IMR-90 (cell line): ENCODE results near the gene ST6GALNAC3. TPM values are rescaled to one million over a fixed set of nuclear protein-coding genes. Genes with fewer than 3 reads are reported as not detected.

Source experiments
- ATAC-seq: fragments of 200-7000 bp; cut with Tn5 transposase; 2 replicates; pipeline ENCODE4 v1.9.1; 2020; ENCODE audit warnings: low read depth, mild to moderate bottlenecking, moderate library complexity
- BruUV-seq: library from RNA; stranded (reverse); fragments of 400-500 nt; replicated peaks from 2 replicates; lab custom pipeline; 2021; lab: Mats Ljungman, UMichigan
- CTCF ChIA-PET: fragments of 300-600 bp; formaldehyde crosslinking; extraction: SDS; loops from one replicate; lab custom pipeline; 2021; ENCODE audit warnings: antibody characterized with exemption; lab: Yijun Ruan, JAX
- POLR2A ChIA-PET: fragments of 300-600 bp; sonication (Branson Sonifier 250); formaldehyde crosslinking; loops from one replicate; lab custom pipeline; 2022; ENCODE audit warnings: antibody characterized with exemption; ENCODE audit not compliant: unreplicated experiment; lab: Charles Lee
- DNase-seq: peaks from one replicate; pipeline ENCODE4 v3.0.0; 2013
- H2AFZ ChIP-seq: replicated peaks from 2 replicates; pipeline ENCODE3; 2013; ENCODE audit warnings: low read length, mild to moderate bottlenecking; ENCODE audit not compliant: poor library complexity
- H2AK5ac ChIP-seq: 2 replicates; pipeline ENCODE4 v1.6.1; 2013; ENCODE audit warnings: low read depth, low read length, inconsistent platforms
- H2AK9ac ChIP-seq: replicated peaks from 2 replicates; pipeline ENCODE3; 2013; ENCODE audit warnings: mild to moderate bottlenecking, low read depth, low read length, moderate library complexity; ENCODE audit not compliant: poor library complexity
- H2BK120ac ChIP-seq: 2 replicates; pipeline ENCODE4 v1.6.1; 2013; ENCODE audit warnings: low read depth, low read length, inconsistent platforms
- H2BK15ac ChIP-seq: 3 replicates; pipeline ENCODE4 v1.6.1; 2013; ENCODE audit warnings: low read depth, low read length, inconsistent platforms
- H2BK20ac ChIP-seq: 2 replicates; pipeline ENCODE4 v1.6.1; 2013; ENCODE audit warnings: low read depth, mild to moderate bottlenecking, inconsistent platforms, low read length, moderate library complexity
- H2BK5ac ChIP-seq: 2 replicates; pipeline ENCODE4 v1.6.1; 2013; ENCODE audit warnings: mild to moderate bottlenecking, low read depth, low read length, inconsistent platforms; ENCODE audit not compliant: poor library complexity, severe bottlenecking
- H3K14ac ChIP-seq: replicated peaks from 2 replicates; pipeline ENCODE4 v1.6.1; 2013; ENCODE audit warnings: low read depth, low read length, inconsistent platforms
- H3K18ac ChIP-seq: 2 replicates; pipeline ENCODE4 v1.6.1; 2013; ENCODE audit warnings: low read depth, low read length, control low read depth
- H3K23ac ChIP-seq: 2 replicates; pipeline ENCODE4 v1.6.1; 2013; ENCODE audit warnings: low read depth, low read length, inconsistent platforms
- H3K27ac ChIP-seq: 2 replicates; pipeline ENCODE4 v1.5.1; 2013; ENCODE audit warnings: mild to moderate bottlenecking, control low read depth, low read length; ENCODE audit not compliant: insufficient read depth
- H3K27me3 ChIP-seq: 2 replicates; pipeline ENCODE4 v1.6.1; 2013; ENCODE audit warnings: low read length; ENCODE audit not compliant: control insufficient read depth, insufficient read depth
- H3K36me3 ChIP-seq: 2 replicates; pipeline ENCODE4 v1.6.1; 2013; ENCODE audit warnings: low read length, mixed read lengths; ENCODE audit not compliant: control insufficient read depth, insufficient read depth
- H3K4ac ChIP-seq: 2 replicates; pipeline ENCODE4 v1.6.1; 2013; ENCODE audit warnings: low read depth, low read length, inconsistent platforms
- H3K4me1 ChIP-seq: 2 replicates; pipeline ENCODE4 v1.6.1; 2013; ENCODE audit warnings: low read length, mixed read lengths; ENCODE audit not compliant: control insufficient read depth, insufficient read depth
- H3K4me2 ChIP-seq: 2 replicates; pipeline ENCODE4 v1.6.1; 2013; ENCODE audit warnings: low read depth, mild to moderate bottlenecking, control low read depth, low read length, moderate library complexity
- H3K4me3 ChIP-seq: 2 replicates; pipeline ENCODE4 v1.5.1; 2013; ENCODE audit warnings: low read depth, mild to moderate bottlenecking, control low read depth, low read length, moderate library complexity; ENCODE audit not compliant: insufficient read depth
- H3K56ac ChIP-seq: 2 replicates; pipeline ENCODE4 v1.6.1; 2013; ENCODE audit warnings: low read length, inconsistent platforms; ENCODE audit not compliant: insufficient read depth; ENCODE audit errors: extremely low read depth
- H3K79me1 ChIP-seq, 2 experiments: 2 replicates each; pipeline ENCODE4 v1.6.1; 2013; ENCODE audit warnings: low read length in 2 of 2, inconsistent platforms in 1 of 2, low read depth in 1 of 2
- H3K9ac ChIP-seq: 2 replicates; pipeline ENCODE4 v1.6.1; 2013; ENCODE audit warnings: low read depth, low read length, control low read depth
- H3K9me1 ChIP-seq: 2 replicates; pipeline ENCODE4 v1.6.1; 2013; ENCODE audit warnings: low read length, inconsistent platforms; ENCODE audit not compliant: insufficient read depth
- H3K9me3 ChIP-seq: 2 replicates; pipeline ENCODE4 v1.6.1; 2013; ENCODE audit warnings: low read length; ENCODE audit not compliant: control insufficient read depth, insufficient read depth
- H4K20me1 ChIP-seq: 2 replicates; pipeline ENCODE4 v1.6.1; 2013; ENCODE audit warnings: low read length, inconsistent platforms; ENCODE audit not compliant: insufficient read depth
- H4K5ac ChIP-seq: 2 replicates; pipeline ENCODE4 v1.6.1; 2013; ENCODE audit warnings: mild to moderate bottlenecking, low read depth, low read length, control low read depth
- H4K8ac ChIP-seq, 2 experiments: 2 replicates each; pipeline ENCODE4 v1.6.1; 2013; ENCODE audit warnings: low read depth in 2 of 2, low read length in 2 of 2, control low read depth in 1 of 2, inconsistent platforms in 1 of 2
- H4K91ac ChIP-seq: 2 replicates; pipeline ENCODE4 v1.6.1; 2013; ENCODE audit warnings: low read depth, low read length, inconsistent platforms; ENCODE audit not compliant: insufficient read depth
- BHLHE40 ChIP-seq: fragments of 150-350 bp; IDR thresholded peaks from 2 replicates; pipeline ENCODE4 v1.6.1; 2016; ENCODE audit warnings: mild to moderate bottlenecking, low read depth, low read length
- MAZ ChIP-seq: IDR thresholded peaks from 2 replicates; pipeline ENCODE4 v1.6.1; 2012; ENCODE audit warnings: low read depth, mild to moderate bottlenecking, low read length, improper control_type of control experiment, moderate library complexity, borderline replicate concordance
- MXI1 ChIP-seq: IDR thresholded peaks from 2 replicates; pipeline ENCODE4 v1.6.1; 2012; ENCODE audit warnings: low read depth, mild to moderate bottlenecking, low read length, moderate library complexity, borderline replicate concordance
- RFX5 ChIP-seq: IDR thresholded peaks from 2 replicates; pipeline ENCODE4 v1.8.0; 2012; ENCODE audit warnings: low read depth, mild to moderate bottlenecking, low read length, moderate library complexity
- WGBS, 2 experiments: methylation state at CpG; one replicate each; pipeline versions ENCODE4 v1.1.5 to v1.1.7; 2013; ENCODE audit warnings: missing lambda C conversion rate in 2 of 2; ENCODE audit not compliant: insufficient read length in 1 of 2; ENCODE audit errors: extremely low coverage in 2 of 2; 5-methylcytosine and 5-hydroxymethylcytosine counted together
- dilution Hi-C: fragments of 300-500 bp; cut with HindIII; formaldehyde crosslinking; loops from one replicate; pipeline ENCODE4 v1.14.3; 2018; ENCODE audit warnings: low sequenced_read_pairs; ENCODE audit not compliant: unreplicated experiment
- in situ Hi-C: fragments of 300-500 bp; cut with MboI; formaldehyde crosslinking; loops from 3 replicates; pipeline ENCODE4 v1.14.3; 2019; ENCODE audit warnings: low sequenced_read_pairs, inconsistent platforms, mixed read lengths
- intact Hi-C: fragments of 100-400 bp; cut with micrococcal nuclease; formaldehyde crosslinking; loops from 2 replicates; pipeline ENCODE4 v1.10.0; 2022
- polyA plus RNA-seq, 3 experiments: library from polyadenylated mRNA; depleted of rRNA; stranded (reverse); fragments of >200 nt; gene quantifications; 2 replicates each; pipeline ENCODE4 v1.2.3, GENCODE V29; 2012; ENCODE audit warnings: low replicate concordance in 1 of 3
- total RNA-seq: library from RNA; depleted of rRNA; stranded (reverse); fragments of >200 nt; gene quantifications from 2 replicates; pipeline ENCODE4 v1.2.3, GENCODE V29; 2012
- TF ChIP-seq, protein P1 (sequence below): fragments of 150-350 bp; IDR thresholded peaks from 2 replicates; pipeline ENCODE4 v1.6.1; 2016; ENCODE audit warnings: low read depth, mild to moderate bottlenecking, low read length, moderate library complexity, borderline replicate concordance

ST6GALNAC3 gene
- total and polyA plus RNA-seq, 2 of the 4 experiments (the other 2 are of a cell fraction), result 0.65 to 1.3 TPM

GRCh38 chr1:76639181-76639580 is 564.6 kb downstream of the ST6GALNAC3 start:
- H3K14ac ChIP-seq, result no peak overlapping the region
- H3K18ac ChIP-seq, result no peak overlapping the region
- no peak overlapping the region for H3K4me2 ChIP-seq
- no peak overlapping the region for H2AK5ac ChIP-seq
- no peaks in the 10 kb centered on the region for H3K9me1 ChIP-seq
- WGBS, 2 experiments, result no CpG with 5 or more reads among the region's 2 CpGs
- H4K5ac ChIP-seq, result no peak overlapping the region
- no peak overlapping the region for H2AK9ac ChIP-seq
- in situ Hi-C loops, result no loop called here
- ChIA-PET CTCF (no interaction called here), POLR2A (no interaction called here)
- no peak overlapping the region for H2BK20ac ChIP-seq
- no peak for DNase-seq
- dilution Hi-C loops, result no loop called here
- H3K4ac ChIP-seq, result no peak overlapping the region
- TF ChIP-seq MAZ (no peak), BHLHE40 (no peak), MXI1 (no peak), RFX5 (no peak)
- TF ChIP-seq, protein P1, sequence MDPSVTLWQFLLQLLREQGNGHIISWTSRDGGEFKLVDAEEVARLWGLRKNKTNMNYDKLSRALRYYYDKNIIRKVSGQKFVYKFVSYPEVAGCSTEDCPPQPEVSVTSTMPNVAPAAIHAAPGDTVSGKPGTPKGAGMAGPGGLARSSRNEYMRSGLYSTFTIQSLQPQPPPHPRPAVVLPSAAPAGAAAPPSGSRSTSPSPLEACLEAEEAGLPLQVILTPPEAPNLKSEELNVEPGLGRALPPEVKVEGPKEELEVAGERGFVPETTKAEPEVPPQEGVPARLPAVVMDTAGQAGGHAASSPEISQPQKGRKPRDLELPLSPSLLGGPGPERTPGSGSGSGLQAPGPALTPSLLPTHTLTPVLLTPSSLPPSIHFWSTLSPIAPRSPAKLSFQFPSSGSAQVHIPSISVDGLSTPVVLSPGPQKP, result no peak
- H2BK15ac ChIP-seq, result no peak overlapping the region
- no peak overlapping the region for H4K91ac ChIP-seq
- no peak overlapping the region for H2BK5ac ChIP-seq
- no TSS peak for BruUV-seq
- no peak overlapping the region for H2BK120ac ChIP-seq
- H3K27ac ChIP-seq, result no peak overlapping the region
- H2AFZ ChIP-seq, result no peak overlapping the region
- intact Hi-C loops, result no loop called here
- no peaks in the 10 kb centered on the region for H3K4me1 ChIP-seq
- no peak overlapping the region for H3K9ac ChIP-seq
- H3K36me3 ChIP-seq, result no peaks in the 10 kb centered on the region
- H3K4me3 ChIP-seq, result no peak overlapping the region
- no peak for ATAC-seq
- no peaks in the 10 kb centered on the region for H4K20me1 ChIP-seq
- no peak overlapping the region for H3K56ac ChIP-seq
- no peaks in the 10 kb centered on the region for H3K9me3 ChIP-seq
- H4K8ac ChIP-seq, result no peak overlapping the region
- H3K23ac ChIP-seq, result no peak overlapping the region
- H3K27me3 ChIP-seq, result no peaks in the 10 kb centered on the region
- no peaks in the 10 kb centered on the region for H3K79me1 ChIP-seq
